Spleen (tissue), 11 donors: ENCODE data around the gene DCST1. TPM values are rescaled to one million over a fixed set of nuclear protein-coding genes. Genes with fewer than 3 reads are reported as not detected.

Experiments used
- DNase-seq: peaks from one replicate; pipeline ENCODE4 v3.0.0-alpha.2; 2020
- H3K27ac ChIP-seq, 8 donors: fragments of 200-600 bp; sonication (generic) in 7 of 8; 1 replicate in 4 of 8; 2 replicates in 4 of 8; pipeline versions ENCODE4 v1.5.0 to v1.8.0; 2016 to 2021; ENCODE audit warnings: inconsistent platforms in 4 of 8, mild to moderate bottlenecking in 4 of 8, moderate library complexity in 1 of 8
- H3K27me3 ChIP-seq, 7 donors: fragments of 200-600 bp; sonication (generic) in 6 of 7; replicated peaks in 1 of 7; 1 replicate in 4 of 7; 2 replicates in 3 of 7; pipeline versions ENCODE4 v1.5.0 to v1.8.0; 2016 to 2021; ENCODE audit warnings: inconsistent platforms in 3 of 7, mild to moderate bottlenecking in 1 of 7
- H3K36me3 ChIP-seq, 6 donors: fragments of 200-600 bp; sonication (generic) in 5 of 6; 1 replicate in 4 of 6; 2 replicates in 2 of 6; pipeline versions ENCODE4 v1.5.0 to v1.8.0; 2016 to 2021; ENCODE audit warnings: inconsistent platforms in 2 of 6
- H3K4me1 ChIP-seq, 6 donors: fragments of 200-600 bp; sonication (generic) in 5 of 6; 1 replicate in 3 of 6; 2 replicates in 3 of 6; pipeline versions ENCODE4 v1.5.0 to v1.8.0; 2016 to 2021; ENCODE audit warnings: inconsistent platforms in 3 of 6
- H3K4me3 ChIP-seq, 8 donors: fragments of 200-600 bp; sonication (generic) in 7 of 8; 1 replicate in 4 of 8; 2 replicates in 4 of 8; pipeline versions ENCODE4 v1.5.0 to v1.8.0; 2016 to 2021; ENCODE audit warnings: inconsistent platforms in 4 of 8, mild to moderate bottlenecking in 4 of 8, moderate library complexity in 2 of 8
- H3K9me3 ChIP-seq, 8 donors: fragments of 200-600 bp; sonication (generic) in 7 of 8; 1 replicate in 4 of 8; 2 replicates in 4 of 8; pipeline versions ENCODE4 v1.5.0 to v1.8.0; 2016 to 2021; ENCODE audit warnings: inconsistent platforms in 4 of 8
- POLR2A ChIP-seq, 3 donors: fragments of 450-650 bp; IDR thresholded peaks; one replicate each; pipeline ENCODE4 v1.5.1; 2017; ENCODE audit warnings: antibody characterized with exemption in 3 of 3, mild to moderate bottlenecking in 1 of 3
- POLR2AphosphoS5 ChIP-seq, 3 donors: sonication (generic); formaldehyde crosslinking; IDR thresholded peaks; one replicate each; pipeline ENCODE4 v1.5.1; 2017; ENCODE audit warnings: antibody characterized with exemption in 3 of 3
- WGBS, 5 donors: extraction: QIAGEN DNeasy Blood & Tissue Kit in 3 of 5; methylation state at CpG; one replicate each; pipeline versions ENCODE4 v1.1.5 to v1.1.7; 2013 to 2018; 5-methylcytosine and 5-hydroxymethylcytosine counted together
- intact Hi-C: fragments of 100-400 bp; cut with DNase I; formaldehyde crosslinking; loops from one replicate; pipeline ENCODE4 v1.15.0; 2023; ENCODE audit warnings: low total_unique reads
- polyA plus RNA-seq, 3 donors: library from polyadenylated mRNA; stranded (reverse); fragments of 200-250 nt; gene quantifications; one replicate each; pipeline ENCODE4 v1.2.1, GENCODE V29; 2013
- total RNA-seq, 7 donors: library from RNA; depleted of rRNA in 3 of 7; stranded (reverse); fragments of >200 nt in 3 of 7; fragmentation: NEBNext Ultra II Directional in 4 of 7; extraction: Animal tissue kit (Norgen Biotek cat#: 25700) in 4 of 7; gene quantifications; one replicate each; pipeline versions ENCODE4 v1.1.0 to v1.2.1, GENCODE V29; 2016 to 2021
- TF ChIP-seq, protein P1 (sequence below), 11 experiments: fragments of 200-600 bp in 7 of 11; fragments of 450-650 bp in 4 of 11; sonication (generic) in 4 of 11; IDR thresholded peaks in 8 of 11; conservative IDR thresholded peaks in 3 of 11; 1 replicate in 7 of 11; 2 replicates in 4 of 11; pipeline versions ENCODE4 v1.4.0 to v1.8.0; 2016 to 2021; ENCODE audit warnings: antibody characterized with exemption in 11 of 11, inconsistent platforms in 4 of 11, mild to moderate bottlenecking in 1 of 11
- donor health status: healthy with polysubstance abuse.
- donor health status: DM: no; HTN: no; CAD: no; lungs with moderate emphysema.
- donor health status: DM: no; HTN: no; CAD: no.
- donor health status: Bipolar disorder and iron deficiency.
- donor health status: healthy.
- donor health status: DM: no; HTN: no; CAD: no.
- donor health status: DM: yes; HTN: yes; CAD: no.

DCST1 gene
- total and polyA plus RNA-seq, 10 donors, result not detected

GRCh38 chr1:155009742-155010141 is 23.9 kb upstream of the DCST1 start:
- Histone ChIP-seq H3K27ac (peak overlapping the region in 7 of 8 donors; percentile 60 to 99 (median 95)), H3K27me3 (no peaks in the 10 kb centered on the region), H3K4me3 (peak overlapping the region in 7 of 8 donors; percentile 14 to 76 (median 35)), H3K36me3 (peaks cover 0 to 22% (median 6%) of the 10 kb centered on the region in 6 donors), H3K4me1 (peaks cover 46 to 100% (median 100%) of the 10 kb centered on the region in 6 donors), H3K9me3 (no peaks in the 10 kb centered on the region)
- peak; percentile 48 for DNase-seq
- intact Hi-C loops, result loop anchor here (10.0 kb wide), 1 partner anchor 55 kb away; the partner anchor contains the start of gene EFNA4
- 71 to 84% (median 83%) methylated on average over 5 of the region's 5 CpGs for WGBS, 5 donors
- TF ChIP-seq, protein P1, sequence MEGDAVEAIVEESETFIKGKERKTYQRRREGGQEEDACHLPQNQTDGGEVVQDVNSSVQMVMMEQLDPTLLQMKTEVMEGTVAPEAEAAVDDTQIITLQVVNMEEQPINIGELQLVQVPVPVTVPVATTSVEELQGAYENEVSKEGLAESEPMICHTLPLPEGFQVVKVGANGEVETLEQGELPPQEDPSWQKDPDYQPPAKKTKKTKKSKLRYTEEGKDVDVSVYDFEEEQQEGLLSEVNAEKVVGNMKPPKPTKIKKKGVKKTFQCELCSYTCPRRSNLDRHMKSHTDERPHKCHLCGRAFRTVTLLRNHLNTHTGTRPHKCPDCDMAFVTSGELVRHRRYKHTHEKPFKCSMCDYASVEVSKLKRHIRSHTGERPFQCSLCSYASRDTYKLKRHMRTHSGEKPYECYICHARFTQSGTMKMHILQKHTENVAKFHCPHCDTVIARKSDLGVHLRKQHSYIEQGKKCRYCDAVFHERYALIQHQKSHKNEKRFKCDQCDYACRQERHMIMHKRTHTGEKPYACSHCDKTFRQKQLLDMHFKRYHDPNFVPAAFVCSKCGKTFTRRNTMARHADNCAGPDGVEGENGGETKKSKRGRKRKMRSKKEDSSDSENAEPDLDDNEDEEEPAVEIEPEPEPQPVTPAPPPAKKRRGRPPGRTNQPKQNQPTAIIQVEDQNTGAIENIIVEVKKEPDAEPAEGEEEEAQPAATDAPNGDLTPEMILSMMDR (IDR thresholded peaks at IDR 0.05 in 8 of 11, conservative IDR thresholded peaks at IDR 0.05 in 3 of 11), result no peak
- TF ChIP-seq POLR2AphosphoS5 (IDR thresholded peaks at IDR 0.05), result no peak
- TF ChIP-seq POLR2A (IDR thresholded peaks at IDR 0.05), result no peak

DNA sequence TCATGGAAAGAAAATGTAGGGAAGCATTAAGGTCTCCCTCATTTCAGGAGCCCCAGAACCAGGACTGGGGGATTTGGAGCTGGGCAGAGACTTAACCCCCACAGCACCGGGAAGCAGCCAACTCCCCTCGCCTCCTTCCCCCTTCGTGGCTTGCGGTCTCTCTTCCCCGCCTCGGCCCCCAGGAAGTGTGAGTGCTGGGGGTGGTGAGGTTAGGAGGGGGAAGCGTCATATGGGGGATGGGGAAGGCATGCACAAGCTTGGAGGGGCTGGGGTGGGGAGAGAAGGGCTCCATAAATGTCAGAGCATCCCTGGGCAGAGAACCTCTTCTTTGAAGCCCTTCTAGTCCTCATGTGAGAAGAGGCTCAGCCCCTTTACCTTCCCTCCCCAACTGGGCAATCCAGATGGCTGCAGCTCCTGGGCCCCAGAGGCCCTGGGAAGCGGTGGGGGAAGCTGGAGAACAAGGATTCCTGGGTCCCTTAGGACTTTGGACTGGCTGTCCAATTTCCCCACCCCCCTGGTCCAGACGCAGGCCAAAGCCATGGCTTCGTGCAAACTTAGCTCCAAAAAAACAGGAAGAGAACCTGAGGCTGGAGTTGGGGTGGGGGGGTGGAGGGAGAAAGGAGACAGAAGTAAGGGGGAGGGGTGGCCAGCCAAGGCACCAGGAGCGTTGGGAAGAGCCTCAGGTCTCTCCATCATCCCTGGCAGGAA is 23.3 kb upstream of the DCST1 start:
- peaks cover 0 to 28% (median 12%) of the 10 kb centered on the region in 6 donors for H3K36me3 ChIP-seq
- intact Hi-C loops, result no loop called here
- no peaks in the 10 kb centered on the region for H3K9me3 ChIP-seq
- no peaks in the 10 kb centered on the region for H3K27me3 ChIP-seq
- peak; percentile 83 for DNase-seq
- H3K4me3 ChIP-seq, result peak overlapping the region in 7 of 8 donors; percentile 14 to 76 (median 35)
- TF ChIP-seq POLR2AphosphoS5 (IDR thresholded peaks at IDR 0.05) (peak in 2 of 3 donors; percentile 37 to 67), POLR2A (IDR thresholded peaks at IDR 0.05) (no peak)
- TF ChIP-seq, protein P1 (IDR thresholded peaks at IDR 0.05 in 8 of 11, conservative IDR thresholded peaks at IDR 0.05 in 3 of 11), result no peak
- WGBS, 5 donors, result 29 to 45% (median 35%) methylated on average over 11 of the region's 11 CpGs
- peaks cover 40 to 100% (median 100%) of the 10 kb centered on the region in 6 donors for H3K4me1 ChIP-seq
- peak overlapping the region in 7 of 8 donors; percentile 60 to 99 (median 95) for H3K27ac ChIP-seq

- WGBS, 5 donors, result 73 to 88% (median 83%) methylated on average over 5 of the region's 5 CpGs
- intact Hi-C loops, result no loop called here
- peaks cover 0 to 35% (median 16%) of the 10 kb centered on the region in 6 donors for H3K36me3 ChIP-seq
- H3K27me3 ChIP-seq, result no peaks in the 10 kb centered on the region
- H3K4me1 ChIP-seq, result peaks cover 35 to 100% (median 100%) of the 10 kb centered on the region in 6 donors
- H3K4me3 ChIP-seq, result peak overlapping the region in 4 of 8 donors; percentile 35 to 76 (median 40)
- H3K9me3 ChIP-seq, result no peaks in the 10 kb centered on the region
- TF ChIP-seq, protein P1 (IDR thresholded peaks at IDR 0.05 in 8 of 11, conservative IDR thresholded peaks at IDR 0.05 in 3 of 11), result no peak
- DNase-seq, result peak; percentile 76
- H3K27ac ChIP-seq, result peak overlapping the region; percentile 35 to 99 (median 95)
These were observed 22.6 kb upstream of the DCST1 start for GRCh38 chr1:155011004-155011416.

GRCh38 chr1:155011437-155012025 is 22.1 kb upstream of the DCST1 start:
- peak overlapping the region in 1 of 8 donors; percentile 76 for H3K4me3 ChIP-seq
- peaks cover 35 to 100% (median 100%) of the 10 kb centered on the region in 6 donors for H3K4me1 ChIP-seq
- H3K27ac ChIP-seq, result peak overlapping the region; percentile 35 to 99 (median 95)
- H3K9me3 ChIP-seq, result no peaks in the 10 kb centered on the region
- no peaks in the 10 kb centered on the region for H3K27me3 ChIP-seq
- WGBS, 5 donors, result 86 to 96% (median 86%) methylated on average over 6 of the region's 6 CpGs
- H3K36me3 ChIP-seq, result peaks cover 0 to 40% (median 18%) of the 10 kb centered on the region in 6 donors
- peak; percentile 65 for DNase-seq
- TF ChIP-seq, protein P1 (IDR thresholded peaks at IDR 0.05 in 8 of 11, conservative IDR thresholded peaks at IDR 0.05 in 3 of 11), result no peak
- TF ChIP-seq POLR2AphosphoS5 (IDR thresholded peaks at IDR 0.05), result no peak
- TF ChIP-seq POLR2A (IDR thresholded peaks at IDR 0.05), result no peak
- intact Hi-C loops, result no loop called here
